Type B pancreatic cell (in vitro differentiated cells): ENCODE results near the gene PLCL1. TPM values are rescaled to one million over a fixed set of nuclear protein-coding genes. Genes with fewer than 3 reads are reported as not detected.

ENCODE experiments used
- DNase-seq: peaks from one replicate; pipeline ENCODE4 v3.0.0; 2021; ENCODE audit warnings: mixed read lengths; ENCODE audit not compliant: unreplicated experiment; ENCODE audit errors: extremely low spot score
- H3K27ac Mint-ChIP-seq: 2 replicates; pipeline ENCODE4 v1.8.0; 2021; ENCODE audit warnings: mild to moderate bottlenecking, mixed read lengths
- H3K27me3 Mint-ChIP-seq: 2 replicates; pipeline ENCODE4 v1.8.0; 2021; ENCODE audit warnings: mixed read lengths
- H3K36me3 Mint-ChIP-seq: 2 replicates; pipeline ENCODE4 v1.8.0; 2021; ENCODE audit warnings: mixed read lengths
- H3K4me1 Mint-ChIP-seq: one replicate; pipeline ENCODE4 v1.8.0; 2021; ENCODE audit warnings: mixed read lengths; ENCODE audit not compliant: unreplicated experiment
- H3K4me3 Mint-ChIP-seq: 2 replicates; pipeline ENCODE4 v1.8.0; 2021; ENCODE audit warnings: mild to moderate bottlenecking, mixed read lengths
- H3K9me3 Mint-ChIP-seq: 2 replicates; pipeline ENCODE4 v1.8.0; 2021; ENCODE audit warnings: mixed read lengths
- CTCF ChIP-seq: fragments of 200-600 bp; sonication (generic); conservative IDR thresholded peaks from 2 replicates; pipeline ENCODE4 v1.5.0; 2021; ENCODE audit warnings: antibody characterized with exemption, mild to moderate bottlenecking
- total RNA-seq: library from RNA; stranded (reverse); gene quantifications from 2 replicates; pipeline ENCODE4 v1.2.1, GENCODE V29; 2021; ENCODE audit warnings: low replicate concordance

Gene PLCL1
- total RNA-seq, 1 donor from 2014 or later, result 4.4 TPM

GRCh38 chr2:198045227-198045626 is 240.8 kb downstream of the PLCL1 start:
- no peak for DNase-seq
- no peak overlapping the region for H3K4me3 Mint-ChIP-seq
- H3K9me3 Mint-ChIP-seq, result no peaks in the 10 kb centered on the region
- no peaks in the 10 kb centered on the region for H3K27me3 Mint-ChIP-seq
- no peak for TF ChIP-seq CTCF
- H3K36me3 Mint-ChIP-seq, result no peaks in the 10 kb centered on the region
- no peaks in the 10 kb centered on the region for H3K4me1 Mint-ChIP-seq
- no peak overlapping the region for H3K27ac Mint-ChIP-seq

- Mint-ChIP-seq H3K36me3 (no peaks in the 10 kb centered on the region), H3K4me3 (no peak overlapping the region), H3K27ac (no peak overlapping the region), H3K9me3 (no peaks in the 10 kb centered on the region), H3K4me1 (peaks cover 6% of the 10 kb centered on the region), H3K27me3 (no peaks in the 10 kb centered on the region)
- no peak for TF ChIP-seq CTCF
- no peak for DNase-seq
These were observed 248.3 kb downstream of the PLCL1 start for GRCh38 chr2:198052741-198053140.

DNA sequence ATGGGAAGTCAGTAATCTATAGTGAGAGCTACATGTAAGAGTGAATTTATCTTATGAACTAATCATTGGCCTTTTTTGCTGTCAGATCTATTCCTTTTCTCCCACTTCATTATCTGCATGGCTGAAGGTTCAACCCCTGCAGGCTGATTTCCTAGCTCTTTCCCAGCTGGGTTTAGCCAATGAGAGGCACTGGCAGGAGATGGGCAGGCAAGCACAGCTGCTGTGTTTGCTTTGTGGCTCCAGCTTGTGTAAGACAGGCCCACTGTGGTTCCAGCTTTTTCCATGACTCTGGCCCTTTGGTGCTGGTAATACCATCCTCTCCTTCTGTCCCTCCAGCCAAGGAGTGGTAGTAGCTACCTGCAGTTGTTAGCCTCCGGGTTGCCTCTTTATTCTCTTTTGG is 248.8 kb downstream of the PLCL1 start:
- no peak for DNase-seq

GRCh38 chr2:198053776-198054175 is 249.4 kb downstream of the PLCL1 start:
- no peak for TF ChIP-seq CTCF
- Mint-ChIP-seq H3K4me1 (peaks cover 6% of the 10 kb centered on the region), H3K4me3 (no peak overlapping the region), H3K27ac (no peak overlapping the region), H3K36me3 (no peaks in the 10 kb centered on the region), H3K27me3 (no peaks in the 10 kb centered on the region), H3K9me3 (no peaks in the 10 kb centered on the region)
- DNase-seq, result no peak

More for the DNA sequence above, 248.8 kb downstream of the PLCL1 start:
- Mint-ChIP-seq H3K4me3 (no peak overlapping the region), H3K27ac (no peak overlapping the region), H3K9me3 (no peaks in the 10 kb centered on the region), H3K27me3 (no peaks in the 10 kb centered on the region), H3K36me3 (no peaks in the 10 kb centered on the region), H3K4me1 (peaks cover 6% of the 10 kb centered on the region)
- no peak for TF ChIP-seq CTCF

DNA sequence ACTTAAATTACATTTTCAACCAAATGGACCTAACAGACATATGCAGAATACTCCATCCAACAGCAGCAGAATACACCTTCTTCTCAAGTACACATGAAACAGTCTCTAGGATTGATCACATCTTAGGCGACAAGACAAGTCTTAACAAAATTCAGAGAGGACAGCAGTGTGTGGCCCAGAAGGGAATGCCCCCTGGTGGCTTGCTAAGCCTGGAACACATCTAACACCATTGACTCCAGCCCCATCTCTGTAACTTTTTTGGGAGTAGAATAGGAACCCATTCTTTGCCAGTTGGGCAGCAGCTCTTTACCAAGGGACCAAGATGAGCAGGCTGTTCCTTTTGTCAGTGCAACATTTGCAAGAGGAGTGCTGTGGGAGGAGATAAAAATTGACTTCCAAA is 249.9 kb downstream of the PLCL1 start:
- H3K27ac Mint-ChIP-seq, result no peak overlapping the region
- peaks cover 6% of the 10 kb centered on the region for H3K4me1 Mint-ChIP-seq
- no peaks in the 10 kb centered on the region for H3K36me3 Mint-ChIP-seq
- no peak for DNase-seq
- H3K9me3 Mint-ChIP-seq, result no peaks in the 10 kb centered on the region
- peak; percentile 56 for TF ChIP-seq CTCF
- no peak overlapping the region for H3K4me3 Mint-ChIP-seq
- peaks cover under 1% of the 10 kb centered on the region for H3K27me3 Mint-ChIP-seq

DNA sequence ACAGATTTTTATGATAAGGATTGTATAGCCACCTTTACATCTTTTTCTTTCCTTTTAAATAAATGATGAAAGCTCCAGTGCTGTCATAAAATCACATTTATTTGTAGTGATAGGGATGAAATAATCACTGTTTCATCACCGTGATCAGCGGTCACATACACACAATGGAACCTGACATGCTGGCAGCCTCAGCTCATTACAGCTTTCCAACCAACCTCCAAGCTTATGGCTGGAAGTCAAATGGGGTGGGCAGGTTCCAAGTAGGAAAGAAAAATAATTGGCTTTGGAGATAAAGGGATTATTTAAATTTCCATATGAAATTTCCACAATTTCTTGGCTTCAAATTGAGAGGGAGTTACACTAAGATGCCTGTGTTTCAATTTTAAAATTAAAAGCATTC is 251.3 kb downstream of the PLCL1 start:
- peaks cover 3% of the 10 kb centered on the region for H3K27me3 Mint-ChIP-seq
- H3K27ac Mint-ChIP-seq, result no peak overlapping the region
- H3K9me3 Mint-ChIP-seq, result no peaks in the 10 kb centered on the region

More for the DNA sequence above, 251.3 kb downstream of the PLCL1 start:
- H3K36me3 Mint-ChIP-seq, result no peaks in the 10 kb centered on the region
- H3K4me1 Mint-ChIP-seq, result peaks cover 3% of the 10 kb centered on the region
- no peak for DNase-seq
- H3K4me3 Mint-ChIP-seq, result no peak overlapping the region
- TF ChIP-seq CTCF, result no peak
